ENCODE results near the gene OR10P1. TPM values are rescaled to one million over a fixed set of nuclear protein-coding genes. Genes with fewer than 3 reads are reported as not detected.

The OR10P1 gene
- total and polyA plus RNA-seq, 12 donors, result not detected

DNA sequence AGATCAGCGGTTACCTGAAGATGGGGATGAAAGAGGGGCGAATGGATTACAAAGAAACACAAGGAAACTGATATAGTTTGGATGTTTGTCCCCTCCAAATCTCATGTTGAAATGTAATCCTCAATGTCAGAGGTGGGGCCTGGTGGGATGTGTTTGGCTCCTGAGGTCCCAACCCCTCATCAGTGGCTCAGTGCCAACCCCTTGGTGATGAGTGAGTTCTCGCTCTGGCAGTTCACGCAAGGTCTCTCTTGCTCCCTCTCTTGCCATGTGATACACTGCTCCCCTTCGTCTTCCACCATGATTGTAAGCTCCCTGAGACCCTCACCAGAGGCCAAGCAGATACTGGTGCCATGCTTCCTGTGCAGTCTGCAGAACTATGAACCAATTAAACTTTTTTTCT lies 43.0 kb downstream of the OR10P1 start:
- Histone ChIP-seq H3K4me1 (replicated peaks in 1 of 2) (peaks cover 9 to 12% of the 10 kb centered on the region in 2 donors), H3K4me3 (no peak overlapping the region), H3K36me3 (replicated peaks in 1 of 2) (no peaks in the 10 kb centered on the region), H3K27me3 (no peaks in the 10 kb centered on the region), H3K27ac (no peak overlapping the region), H3K9me3 (replicated peaks in 1 of 3) (no peaks in the 10 kb centered on the region)
- intact Hi-C loops (cut with DNase I), result no loop called here
- peak in 1 of 7 donors; percentile 13 for DNase-seq
- 83 to 89% (median 88%) methylated on average over 5 of the region's 5 CpGs for WGBS, 4 donors
- no peak for TF ChIP-seq CTCF (IDR thresholded peaks at IDR 0.05)
- TF ChIP-seq POLR2A (IDR thresholded peaks at IDR 0.05), result no peak

- 8 to 31% (median 22%) methylated on average over 9 to 17 of the region's 17 CpGs for WGBS, 4 donors
- Histone ChIP-seq H3K27me3 (no peaks in the 10 kb centered on the region), H3K4me1 (replicated peaks in 1 of 2) (peaks cover 9 to 12% of the 10 kb centered on the region in 2 donors), H3K9me3 (replicated peaks in 1 of 3) (no peaks in the 10 kb centered on the region), H3K4me3 (peak overlapping the region in 1 of 4 donors; percentile 25), H3K36me3 (replicated peaks in 1 of 2) (no peaks in the 10 kb centered on the region), H3K27ac (peak overlapping the region in 1 of 5 donors; percentile 13)
- peak; percentile 45 to 68 (median 61) for DNase-seq
- intact Hi-C loops (cut with DNase I), result no loop called here
- TF ChIP-seq CTCF (IDR thresholded peaks at IDR 0.05), result peak in 5 of 6 experiments; percentile 21 to 45 (median 33)
- TF ChIP-seq POLR2A (IDR thresholded peaks at IDR 0.05), result no peak
Measured at GRCh38 chr12:55681142-55682077, 44.7 kb downstream of the OR10P1 start.

GRCh38 chr12:55682087-55682796 lies 45.5 kb downstream of the OR10P1 start:
- H3K4me1 ChIP-seq (replicated peaks in 1 of 2), result peaks cover 9 to 12% of the 10 kb centered on the region in 2 donors
- intact Hi-C loops (cut with DNase I), result no loop called here
- TF ChIP-seq POLR2A (IDR thresholded peaks at IDR 0.05) (no peak), CTCF (IDR thresholded peaks at IDR 0.05) (no peak)
- H3K27ac ChIP-seq, result no peak overlapping the region
- WGBS, 4 donors, result 67 to 84% (median 78%) methylated on average over 13 of the region's 13 CpGs
- H3K9me3 ChIP-seq (replicated peaks in 1 of 3), result no peaks in the 10 kb centered on the region
- no peaks in the 10 kb centered on the region for H3K36me3 ChIP-seq (replicated peaks in 1 of 2)
- DNase-seq, result peak in 1 of 7 donors; percentile 9
- H3K4me3 ChIP-seq, result peak overlapping the region in 1 of 4 donors; percentile 25
- H3K27me3 ChIP-seq, result no peaks in the 10 kb centered on the region

- DNase-seq, result peak in 1 of 7 donors; percentile 1
- H3K4me1 ChIP-seq (replicated peaks in 1 of 2), result peaks cover 9 to 12% of the 10 kb centered on the region in 2 donors
- H3K4me3 ChIP-seq, result no peak overlapping the region
- no peak overlapping the region for H3K27ac ChIP-seq
- H3K27me3 ChIP-seq, result no peaks in the 10 kb centered on the region
- no peaks in the 10 kb centered on the region for H3K9me3 ChIP-seq (replicated peaks in 1 of 3)
- no peak for TF ChIP-seq POLR2A (IDR thresholded peaks at IDR 0.05)
- TF ChIP-seq CTCF (IDR thresholded peaks at IDR 0.05), result no peak
- WGBS, 4 donors, result 82 to 94% (median 87%) methylated on average over 3 to 7 of the region's 7 CpGs
- H3K36me3 ChIP-seq (replicated peaks in 1 of 2), result no peaks in the 10 kb centered on the region
- intact Hi-C loops (cut with DNase I), result no loop called here
Measured at GRCh38 chr12:55683676-55684075, 47.0 kb downstream of the OR10P1 start.

Measured in adrenal gland (tissue), 12 donors.